DND-41 (cell line): ENCODE data around the gene SRGAP3.

ENCODE experiments used
- ATAC-seq: fragments of 200-7000 bp; cut with Tn5 transposase; 3 replicates; pipeline ENCODE4 v1.9.1; 2021; ENCODE audit warnings: low read depth; ENCODE audit not compliant: insufficient read depth
- DNase-seq: peaks from one replicate; pipeline ENCODE4 v3.0.0-alpha.2; 2020
- H2AFZ ChIP-seq: 2 replicates; pipeline ENCODE4 v1.6.0; 2012; ENCODE audit warnings: low read depth, low read length
- H3K27ac ChIP-seq: 2 replicates; pipeline ENCODE4 v1.5.1; 2012; ENCODE audit warnings: low read length, inconsistent platforms
- H3K27me3 ChIP-seq: fragments of 200-600 bp; sonication (generic); 2 replicates; pipeline ENCODE4 v1.6.0; 2012; ENCODE audit warnings: low read length, mild to moderate bottlenecking, inconsistent platforms; ENCODE audit not compliant: insufficient read depth, poor library complexity
- H3K36me3 ChIP-seq: 2 replicates; pipeline ENCODE4 v1.5.1; 2012; ENCODE audit warnings: low read length, inconsistent platforms; ENCODE audit not compliant: insufficient read depth
- H3K4me1 ChIP-seq: 2 replicates; pipeline ENCODE4 v1.5.1; 2012; ENCODE audit warnings: mild to moderate bottlenecking, low read length; ENCODE audit not compliant: insufficient read depth
- H3K4me2 ChIP-seq: 2 replicates; pipeline ENCODE4 v1.6.0; 2012; ENCODE audit warnings: mild to moderate bottlenecking, moderate library complexity, low read length, inconsistent platforms; ENCODE audit not compliant: insufficient read depth
- H3K4me3 ChIP-seq, 2 experiments: fragments of 200-600 bp in 1 of 2; shearing (Covaris generic) in 1 of 2; 2 replicates each; pipeline ENCODE4 v1.5.1; 2012 to 2016; ENCODE audit warnings: inconsistent platforms in 2 of 2, low read length in 2 of 2, mild to moderate bottlenecking in 2 of 2, low read depth in 1 of 2, moderate library complexity in 1 of 2
- H3K79me2 ChIP-seq: 2 replicates; pipeline ENCODE4 v1.6.0; 2012; ENCODE audit warnings: low read length, inconsistent platforms; ENCODE audit not compliant: insufficient read depth
- H3K9ac ChIP-seq: 2 replicates; pipeline ENCODE4 v1.6.0; 2012; ENCODE audit warnings: low read depth, mild to moderate bottlenecking, inconsistent platforms, low read length, moderate library complexity
- H3K9me3 ChIP-seq: 2 replicates; pipeline ENCODE4 v1.5.1; 2012; ENCODE audit warnings: low read length, moderate library complexity, mild to moderate bottlenecking, inconsistent platforms; ENCODE audit not compliant: insufficient read depth, severe bottlenecking
- H4K20me1 ChIP-seq: 2 replicates; pipeline ENCODE4 v1.6.0; 2012; ENCODE audit warnings: low read length; ENCODE audit not compliant: insufficient read depth
- CTCF ChIP-seq: IDR thresholded peaks from 2 replicates; pipeline ENCODE4 v1.5.1; 2012; ENCODE audit warnings: borderline replicate concordance, low read length, moderate library complexity, mild to moderate bottlenecking; ENCODE audit not compliant: poor library complexity, severe bottlenecking; ENCODE audit errors: extremely low read depth
- EZH2 ChIP-seq: IDR thresholded peaks from 3 replicates; pipeline ENCODE4 v1.6.1; 2012; ENCODE audit warnings: borderline replicate concordance, low read depth, mild to moderate bottlenecking, moderate library complexity, low read length, inconsistent platforms; ENCODE audit not compliant: severe bottlenecking

The SRGAP3 gene

GRCh38 chr3:9222956-9223639 lies 26.3 kb downstream of the SRGAP3 start:
- Histone ChIP-seq H3K4me2 (no peak overlapping the region), H3K9ac (no peak overlapping the region), H3K27me3 (peaks cover 3% of the 10 kb centered on the region), H4K20me1 (no peaks in the 10 kb centered on the region), H2AFZ (no peak overlapping the region), H3K4me3 (no peak overlapping the region), H3K4me1 (no peaks in the 10 kb centered on the region), H3K27ac (no peak overlapping the region), H3K79me2 (no peaks in the 10 kb centered on the region), H3K36me3 (no peaks in the 10 kb centered on the region), H3K9me3 (no peaks in the 10 kb centered on the region)
- no peak for DNase-seq
- ATAC-seq: no peak
- no peak for TF ChIP-seq CTCF
- TF ChIP-seq EZH2: no peak

GRCh38 chr3:9222049-9222448 lies 27.4 kb downstream of the SRGAP3 start:
- H2AFZ ChIP-seq: no peak overlapping the region
- no peaks in the 10 kb centered on the region for H3K36me3 ChIP-seq
- H3K27me3 ChIP-seq: peaks cover 3% of the 10 kb centered on the region
- TF ChIP-seq EZH2 (no peak), CTCF (no peak)
- H3K9ac ChIP-seq: no peak overlapping the region
- no peaks in the 10 kb centered on the region for H4K20me1 ChIP-seq
- H3K4me1 ChIP-seq: no peaks in the 10 kb centered on the region
- H3K4me2 ChIP-seq: no peak overlapping the region
- H3K9me3 ChIP-seq: no peaks in the 10 kb centered on the region
- ATAC-seq (no peak), DNase-seq (no peak)
- no peaks in the 10 kb centered on the region for H3K79me2 ChIP-seq
- no peak overlapping the region for H3K27ac ChIP-seq
- H3K4me3 ChIP-seq: no peak overlapping the region

GRCh38 chr3:9218514-9218846 lies 31.0 kb downstream of the SRGAP3 start:
- H2AFZ ChIP-seq: no peak overlapping the region
- H3K9ac ChIP-seq: no peak overlapping the region
- H3K36me3 ChIP-seq: no peaks in the 10 kb centered on the region
- no peaks in the 10 kb centered on the region for H3K79me2 ChIP-seq
- no peak overlapping the region for H3K27ac ChIP-seq
- no peaks in the 10 kb centered on the region for H3K9me3 ChIP-seq
- no peak overlapping the region for H3K4me3 ChIP-seq
- H4K20me1 ChIP-seq: no peaks in the 10 kb centered on the region
- H3K4me1 ChIP-seq: no peaks in the 10 kb centered on the region
- TF ChIP-seq EZH2: no peak
- no peak for TF ChIP-seq CTCF
- H3K4me2 ChIP-seq: no peak overlapping the region
- ATAC-seq (no peak), DNase-seq (no peak)
- H3K27me3 ChIP-seq: peaks cover 3% of the 10 kb centered on the region
